GM12892 (cell line): ENCODE data around the gene TROAP.

Source experiments
- POLR2A ChIP-seq: IDR thresholded peaks from 2 replicates; pipeline ENCODE4 v1.6.1; 2011; ENCODE audit warnings: low read depth, low read length, control low read depth
- POLR2AphosphoS5 ChIP-seq: IDR thresholded peaks from 2 replicates; pipeline ENCODE4 v1.6.1; 2011; ENCODE audit warnings: low read depth, low read length, control low read depth
- TAF1 ChIP-seq: IDR thresholded peaks from 2 replicates; pipeline ENCODE4 v1.6.1; 2011; ENCODE audit warnings: low read depth, mild to moderate bottlenecking, control low read depth, low read length, borderline replicate concordance

GRCh38 chr12:49322708-49323523 lies at the start of gene TROAP:
- TF ChIP-seq POLR2A (peak; percentile 81; the same call in 1 of the 2 replicates), POLR2AphosphoS5 (peak; percentile 79), TAF1 (0 out of 2 replicates have a peak, but pooled peaks have one; percentile 49)
